ENCODE data around the gene ZNF782. TPM values are rescaled to one million over a fixed set of nuclear protein-coding genes. Genes with fewer than 3 reads are reported as not detected.

The ZNF782 gene
- total RNA-seq, 1 experiment from 2014 or later: 8.1 TPM

- H3K36me3 Mint-ChIP-seq (ENCODE audit: insufficient read depth, unreplicated experiment): peaks cover 10% of the 10 kb centered on the region
- CTCF ChIA-PET: interaction anchor here (1.3 kb wide), 1 partner anchor 16 kb away, joined by 5 read pairs; no protein-coding TSS in a partner anchor
- intact Hi-C loops (cut with micrococcal nuclease; ENCODE audit: unreplicated experiment): loop anchor here (5.0 to 10.0 kb wide), 2 partner anchors 415 to 758 kb away; no protein-coding TSS in a partner anchor
- H3K4me1 ChIP-seq: peaks cover 34% of the 10 kb centered on the region
- H3K9me3 Mint-ChIP-seq (ENCODE audit: unreplicated experiment): no peaks in the 10 kb centered on the region
- no peaks in the 10 kb centered on the region for H3K9me3 ChIP-seq
- DNase-seq: no peak
- POLR2A ChIA-PET: no interaction called here
- no peak for TF ChIP-seq CTCF (IDR thresholded peaks at IDR 0.05; ENCODE audit: insufficient read depth in 1 of 2, low read depth in 1 of 2, low read length in 1 of 2, severe bottlenecking in 1 of 2, unreplicated experiment in 1 of 2)
- peaks cover 34% of the 10 kb centered on the region for H3K4me1 Mint-ChIP-seq (ENCODE audit: low read depth, unreplicated experiment)
- BruUV-seq (replicated peaks): no TSS peak
- H3K27me3 Mint-ChIP-seq (ENCODE audit: insufficient read depth, unreplicated experiment): no peaks in the 10 kb centered on the region
- H3K27ac Mint-ChIP-seq (ENCODE audit: unreplicated experiment): peak overlapping the region; percentile 37
- H3K4me3 ChIP-seq (ENCODE audit: low read depth, low read length): no peak overlapping the region
- H3K36me3 ChIP-seq (ENCODE audit: control insufficient read depth, insufficient read depth, low read length): no peaks in the 10 kb centered on the region
- H3K4me3 Mint-ChIP-seq (ENCODE audit: unreplicated experiment): no peak overlapping the region
- no peaks in the 10 kb centered on the region for H3K27me3 ChIP-seq (replicated peaks; ENCODE audit: control insufficient read depth, insufficient read depth, low read length)
Measured at GRCh38 chr9:96859461-96860198, 5.3 kb upstream of the ZNF782 start.

DNA sequence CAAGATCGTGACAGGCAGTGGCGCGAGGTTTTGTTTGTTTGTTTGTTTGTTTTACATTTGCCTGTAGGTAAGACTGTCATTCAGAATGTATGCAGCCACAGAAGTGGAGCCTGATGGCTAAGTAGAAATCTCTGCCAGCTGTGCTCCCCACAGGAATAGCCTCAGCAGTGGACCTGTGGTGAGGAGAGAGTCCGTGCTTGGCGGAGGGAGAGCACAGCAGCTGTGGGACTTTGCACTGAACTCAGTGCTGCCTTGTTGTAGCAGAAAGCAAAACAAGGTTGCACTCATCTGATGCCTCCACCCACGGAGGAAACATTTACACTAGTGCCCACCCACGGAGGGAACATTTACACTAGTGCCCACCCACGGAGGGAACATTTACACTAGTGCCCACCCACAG lies 4.4 kb upstream of the ZNF782 start:
- peak overlapping the region; percentile 70 for H3K27ac Mint-ChIP-seq (ENCODE audit: unreplicated experiment)
- BruUV-seq (replicated peaks): no TSS peak
- intact Hi-C loops (cut with micrococcal nuclease; ENCODE audit: unreplicated experiment): loop anchor here (5.0 to 10.0 kb wide), 2 partner anchors 414 to 759 kb away; no protein-coding TSS in a partner anchor
- Histone ChIP-seq H3K9me3 (no peaks in the 10 kb centered on the region), H3K36me3 (ENCODE audit: control insufficient read depth, insufficient read depth, low read length) (no peaks in the 10 kb centered on the region), H3K4me1 (peaks cover 34% of the 10 kb centered on the region), H3K27me3 (replicated peaks; ENCODE audit: control insufficient read depth, insufficient read depth, low read length) (no peaks in the 10 kb centered on the region), H3K4me3 (ENCODE audit: low read depth, low read length) (no peak overlapping the region)
- CTCF ChIA-PET: interaction anchor here (3.0 kb wide), 1 partner anchor 16 kb away, joined by 42 read pairs; no protein-coding TSS in a partner anchor
- H3K4me1 Mint-ChIP-seq (ENCODE audit: low read depth, unreplicated experiment): peaks cover 34% of the 10 kb centered on the region
- H3K9me3 Mint-ChIP-seq (ENCODE audit: unreplicated experiment): no peaks in the 10 kb centered on the region
- POLR2A ChIA-PET: no interaction called here
- DNase-seq: no peak
- TF ChIP-seq CTCF (IDR thresholded peaks at IDR 0.05; ENCODE audit: insufficient read depth in 1 of 2, low read depth in 1 of 2, low read length in 1 of 2, severe bottlenecking in 1 of 2, unreplicated experiment in 1 of 2): no peak
- no peaks in the 10 kb centered on the region for H3K27me3 Mint-ChIP-seq (ENCODE audit: insufficient read depth, unreplicated experiment)
- H3K4me3 Mint-ChIP-seq (ENCODE audit: unreplicated experiment): no peak overlapping the region
- H3K36me3 Mint-ChIP-seq (ENCODE audit: insufficient read depth, unreplicated experiment): peaks cover 18% of the 10 kb centered on the region

GRCh38 chr9:96858018-96858573 lies 3.8 kb upstream of the ZNF782 start:
- Mint-ChIP-seq H3K4me3 (ENCODE audit: unreplicated experiment) (no peak overlapping the region), H3K27me3 (ENCODE audit: insufficient read depth, unreplicated experiment) (no peaks in the 10 kb centered on the region), H3K9me3 (ENCODE audit: unreplicated experiment) (no peaks in the 10 kb centered on the region), H3K4me1 (ENCODE audit: low read depth, unreplicated experiment) (peaks cover 34% of the 10 kb centered on the region), H3K36me3 (ENCODE audit: insufficient read depth, unreplicated experiment) (peaks cover 18% of the 10 kb centered on the region), H3K27ac (ENCODE audit: unreplicated experiment) (peak overlapping the region; percentile 70)
- no peaks in the 10 kb centered on the region for H3K9me3 ChIP-seq
- BruUV-seq (replicated peaks): no TSS peak
- intact Hi-C loops (cut with micrococcal nuclease; ENCODE audit: unreplicated experiment): loop anchor here (5.0 to 10.0 kb wide), 2 partner anchors 413 to 759 kb away; no protein-coding TSS in a partner anchor
- TF ChIP-seq CTCF (IDR thresholded peaks at IDR 0.05; ENCODE audit: insufficient read depth in 1 of 2, low read depth in 1 of 2, low read length in 1 of 2, severe bottlenecking in 1 of 2, unreplicated experiment in 1 of 2): no peak
- DNase-seq: no peak
- H3K4me3 ChIP-seq (ENCODE audit: low read depth, low read length): no peak overlapping the region
- no peaks in the 10 kb centered on the region for H3K27me3 ChIP-seq (replicated peaks; ENCODE audit: control insufficient read depth, insufficient read depth, low read length)
- ChIA-PET POLR2A (no interaction called here), CTCF (interaction anchor here (3.0 kb wide), 1 partner anchor 17 kb away, joined by 42 read pairs; no protein-coding TSS in a partner anchor)
- H3K36me3 ChIP-seq (ENCODE audit: control insufficient read depth, insufficient read depth, low read length): no peaks in the 10 kb centered on the region
- peaks cover 34% of the 10 kb centered on the region for H3K4me1 ChIP-seq

Measured in Caco-2 (cell line).